ENCODE results near the gene FETUB.

- TF ChIP-seq POLR2AphosphoS5 (IDR thresholded peaks at IDR 0.05; ENCODE audit: low read depth, low read length) = no peak
- TF ChIP-seq POLR2A (IDR thresholded peaks at IDR 0.05; ENCODE audit: low read depth, low read length) = no peak
Measured at GRCh38 chr3:186683979-186684378, 43.8 kb downstream of the FETUB start.
